NCI-H187 treated with DMSO at 0.1 percent for 48 hours (cell line): ENCODE measurements around the gene POLR3A.

Experiments
- DNase-seq: peaks from one replicate; lab custom pipeline; 2025; lab: John Stamatoyannopoulos, UW

POLR3A gene

DNA sequence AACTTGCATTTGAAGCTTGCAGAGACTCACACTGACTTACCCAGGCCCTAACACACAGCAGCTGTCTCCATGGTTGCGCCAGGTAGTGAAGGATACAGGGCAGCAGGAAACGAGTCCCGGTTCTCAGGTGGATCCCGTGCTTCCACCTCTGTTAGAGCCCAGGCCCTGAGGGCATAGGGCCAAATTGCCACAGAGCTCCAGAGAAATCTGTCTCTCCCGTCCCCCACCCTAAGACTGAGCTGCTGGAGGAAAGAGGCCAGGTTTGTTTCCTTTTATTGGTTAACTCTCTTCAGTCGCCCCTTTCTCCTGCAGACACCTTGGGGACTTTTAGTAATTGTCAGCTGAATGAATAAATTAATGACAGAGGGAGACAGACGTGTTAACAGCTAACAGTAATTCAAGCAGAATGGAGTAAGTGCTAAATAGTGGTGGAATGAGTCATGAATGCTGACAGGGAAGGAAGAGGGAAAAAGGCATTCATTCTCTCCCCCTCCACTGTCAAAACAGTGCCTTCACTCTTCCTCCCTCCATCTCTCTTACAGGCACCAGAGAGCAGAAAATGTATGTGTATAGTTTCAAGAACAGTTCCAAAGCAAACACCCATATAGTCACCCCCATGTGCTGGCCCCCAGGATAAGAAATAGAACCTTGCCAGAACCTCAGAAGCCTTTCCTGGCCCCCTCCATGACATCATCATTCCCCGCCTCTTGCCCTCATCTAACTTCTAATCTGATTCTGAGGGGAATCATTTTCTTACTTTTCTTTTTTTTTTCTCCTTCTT, 86.0 kb downstream of the POLR3A start:
- no peak for DNase-seq

DNA sequence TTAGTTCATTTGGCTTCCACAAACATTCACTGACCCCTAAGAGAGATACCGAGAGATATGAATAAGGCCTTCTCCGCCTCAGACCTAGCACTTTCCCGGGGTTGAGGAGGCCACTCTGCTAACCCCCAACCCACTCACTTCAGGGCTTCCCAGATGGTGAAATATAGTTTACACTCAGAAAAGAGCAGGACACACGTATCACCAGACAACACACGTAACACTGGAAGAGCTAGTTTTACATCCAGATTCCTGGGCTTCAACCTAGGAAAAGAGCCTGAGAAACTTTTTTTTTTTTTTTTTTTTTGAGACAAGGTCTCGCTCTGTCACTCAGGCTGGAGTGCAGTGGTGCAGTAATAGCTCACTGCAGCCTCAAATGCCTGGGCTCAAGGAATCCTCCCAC, 87.5 kb downstream of the POLR3A start:
- no peak for DNase-seq

DNA sequence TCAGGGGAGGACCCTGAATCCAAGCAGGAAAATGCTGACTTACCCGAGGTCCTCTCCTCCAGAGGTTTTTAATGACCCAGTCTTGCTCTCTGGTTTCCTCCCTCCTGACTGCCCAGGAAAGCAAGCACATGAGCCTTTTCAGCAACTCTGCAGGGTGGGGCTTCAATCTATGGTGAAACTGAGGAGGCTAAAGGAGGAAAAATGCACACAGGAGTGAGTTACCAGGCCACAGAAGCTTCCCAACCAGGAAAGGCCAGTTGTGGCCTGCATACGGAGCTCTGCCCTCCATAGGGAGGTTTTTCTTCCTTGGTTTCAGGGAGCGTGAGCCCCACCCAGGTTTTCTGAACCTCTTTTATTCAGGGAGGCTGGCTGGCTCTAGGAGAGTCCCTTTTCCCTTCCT, 88.7 kb downstream of the POLR3A start:
- DNase-seq = no peak

DNA sequence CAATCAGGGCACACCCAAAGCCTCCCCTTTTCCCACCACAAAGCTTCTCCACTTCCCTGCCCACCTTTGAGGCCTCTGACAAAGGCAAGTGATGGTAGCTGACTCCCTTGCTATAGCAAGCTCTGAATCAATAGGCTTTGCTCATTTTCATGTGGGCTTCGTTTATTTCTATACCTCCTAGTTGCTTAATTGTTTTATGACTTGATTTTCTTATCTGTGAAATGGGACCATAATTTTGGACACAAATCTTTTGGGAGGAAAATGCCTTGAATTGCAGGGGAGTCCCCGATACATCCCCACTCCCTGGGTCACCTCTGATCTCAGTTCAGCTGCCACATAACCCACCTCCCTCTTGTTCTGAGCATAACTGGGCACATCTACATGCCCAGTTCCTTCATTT, 89.1 kb downstream of the POLR3A start:
- no peak for DNase-seq

DNA sequence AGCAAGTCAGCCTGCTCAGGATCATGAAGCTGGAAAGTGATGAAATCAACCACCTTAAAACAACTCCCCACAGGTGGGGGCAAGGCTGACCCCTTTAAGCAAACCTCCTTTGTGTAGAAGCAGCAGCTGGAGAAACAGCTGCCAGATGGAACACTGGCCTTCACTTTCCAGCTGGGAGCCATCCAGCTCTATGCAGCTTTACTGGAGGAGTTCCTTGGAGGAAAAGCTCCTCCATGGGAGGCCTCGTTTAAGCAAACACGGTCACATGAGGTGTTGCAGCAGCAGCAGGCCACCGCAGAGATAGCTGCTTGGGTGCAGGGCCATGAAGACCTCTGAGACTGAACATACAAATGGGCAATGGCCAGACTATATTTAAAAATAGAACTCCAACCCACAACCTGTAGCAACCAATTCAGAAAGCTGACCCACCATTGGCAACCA, 89.7 kb downstream of the POLR3A start:
- no peak for DNase-seq

DNA sequence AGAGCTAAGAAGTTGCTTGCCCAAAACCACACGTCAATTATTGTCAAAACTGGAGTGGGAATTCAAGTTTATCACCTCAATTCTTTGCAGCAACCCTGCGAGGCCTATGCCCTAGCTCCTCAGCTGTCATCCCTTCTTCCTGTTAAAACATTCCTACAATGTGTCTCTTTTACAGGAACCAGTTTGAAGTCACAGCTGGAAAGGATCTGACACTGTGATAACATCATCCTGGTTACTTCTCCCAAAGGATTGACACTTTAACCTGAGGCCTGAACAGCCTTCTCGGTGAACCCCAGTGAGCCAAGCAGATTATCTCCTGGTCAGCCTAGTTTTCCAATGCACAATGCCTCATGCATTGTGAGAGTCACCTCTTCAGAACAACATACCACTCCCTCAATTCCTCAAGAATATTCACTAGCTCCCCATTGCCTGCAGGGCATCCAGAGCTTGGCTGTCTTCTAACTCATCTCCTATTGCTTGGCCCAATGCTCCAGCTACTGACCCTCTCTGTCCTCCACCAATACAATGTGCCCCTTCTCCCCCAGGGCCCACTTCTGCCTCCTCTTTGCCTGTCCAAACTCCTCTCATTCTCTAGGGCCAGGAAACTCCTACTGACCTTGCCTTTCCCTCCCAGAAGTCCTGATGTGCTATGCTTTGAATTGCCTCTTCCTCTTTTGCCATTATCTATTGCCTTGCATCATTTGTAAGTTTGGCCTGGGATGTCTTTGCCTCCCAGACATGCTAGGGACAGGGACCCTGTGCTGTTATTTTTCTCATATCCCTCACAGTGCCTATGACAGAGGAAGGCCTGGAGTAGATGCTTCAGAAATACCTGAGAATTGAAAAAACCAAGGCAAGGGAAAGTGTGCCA, 92.4 kb downstream of the POLR3A start:
- no peak for DNase-seq

DNA sequence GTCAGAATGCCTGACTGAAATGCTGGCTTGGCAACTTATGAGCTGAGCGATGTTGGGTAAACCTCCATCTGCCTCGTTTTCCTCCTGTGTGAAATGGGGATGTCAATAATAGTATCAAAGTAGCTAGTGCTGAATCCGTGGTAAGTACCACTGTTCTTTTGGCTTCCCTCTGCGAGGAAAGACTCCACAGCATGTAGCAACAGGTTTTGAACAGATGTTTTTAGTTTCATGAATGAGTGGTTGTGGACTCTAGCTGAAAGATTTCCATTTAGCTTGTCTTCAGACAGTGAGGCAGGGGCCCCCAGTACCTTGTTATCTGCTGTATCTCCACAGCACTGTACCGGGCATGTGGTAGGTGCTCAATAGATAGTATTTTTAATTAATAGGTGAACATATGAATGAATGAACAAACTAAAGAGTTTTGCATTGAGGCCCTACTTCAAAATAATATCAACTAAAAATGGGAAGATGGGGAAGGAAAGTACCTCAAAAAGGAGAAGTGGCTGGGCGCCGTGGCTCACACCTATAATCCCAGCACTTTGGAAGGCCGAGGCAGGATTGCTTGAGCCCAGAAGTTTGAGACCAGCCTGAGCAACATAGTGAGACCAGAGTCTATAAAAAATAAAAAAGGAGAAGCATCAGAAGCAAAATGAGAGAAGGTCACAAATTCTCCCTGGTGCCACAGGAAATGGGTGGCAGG, 97.1 kb downstream of the POLR3A start:
- no peak for DNase-seq

DNA sequence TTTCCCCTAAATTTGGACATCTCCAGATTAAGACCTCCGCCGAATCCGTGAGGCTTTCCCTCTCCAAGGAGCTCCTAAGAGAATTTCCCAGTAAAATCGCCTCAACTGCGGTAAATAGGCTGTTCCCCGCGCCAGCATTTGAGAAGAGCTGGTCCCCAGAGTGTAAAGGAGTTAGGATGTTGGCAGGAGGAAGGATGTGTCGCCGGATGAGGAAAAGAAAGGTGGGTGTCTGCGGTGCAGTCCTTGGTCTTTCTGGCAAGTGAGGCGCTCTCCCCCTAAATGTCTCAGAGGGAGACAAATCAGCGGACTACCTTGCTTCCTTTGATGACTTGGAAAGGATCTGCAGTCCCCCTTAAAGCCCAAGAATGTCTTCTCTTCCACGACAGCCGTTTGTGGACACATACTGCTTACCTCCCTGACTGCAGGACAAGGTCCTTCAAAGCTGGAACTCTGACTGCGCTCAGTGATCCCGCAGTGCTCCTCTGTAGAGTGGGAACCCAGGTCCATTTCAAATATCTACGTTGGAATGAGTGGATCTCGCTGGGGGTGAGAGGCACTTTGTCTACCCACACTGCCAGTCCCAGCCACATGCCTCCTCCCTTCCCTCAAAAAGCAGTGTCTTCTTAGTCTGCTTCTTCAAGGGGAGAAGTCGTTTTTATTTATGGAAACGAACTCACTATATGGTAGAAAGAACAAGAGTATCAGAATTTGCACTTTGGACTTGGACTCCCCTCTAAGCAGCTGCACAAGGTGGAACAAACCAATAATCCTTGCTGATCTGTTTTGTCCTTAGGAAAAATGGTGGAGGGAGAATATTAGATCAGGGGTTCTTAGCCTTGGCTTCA, 101.7 kb downstream of the POLR3A start:
- DNase-seq = no peak

DNA sequence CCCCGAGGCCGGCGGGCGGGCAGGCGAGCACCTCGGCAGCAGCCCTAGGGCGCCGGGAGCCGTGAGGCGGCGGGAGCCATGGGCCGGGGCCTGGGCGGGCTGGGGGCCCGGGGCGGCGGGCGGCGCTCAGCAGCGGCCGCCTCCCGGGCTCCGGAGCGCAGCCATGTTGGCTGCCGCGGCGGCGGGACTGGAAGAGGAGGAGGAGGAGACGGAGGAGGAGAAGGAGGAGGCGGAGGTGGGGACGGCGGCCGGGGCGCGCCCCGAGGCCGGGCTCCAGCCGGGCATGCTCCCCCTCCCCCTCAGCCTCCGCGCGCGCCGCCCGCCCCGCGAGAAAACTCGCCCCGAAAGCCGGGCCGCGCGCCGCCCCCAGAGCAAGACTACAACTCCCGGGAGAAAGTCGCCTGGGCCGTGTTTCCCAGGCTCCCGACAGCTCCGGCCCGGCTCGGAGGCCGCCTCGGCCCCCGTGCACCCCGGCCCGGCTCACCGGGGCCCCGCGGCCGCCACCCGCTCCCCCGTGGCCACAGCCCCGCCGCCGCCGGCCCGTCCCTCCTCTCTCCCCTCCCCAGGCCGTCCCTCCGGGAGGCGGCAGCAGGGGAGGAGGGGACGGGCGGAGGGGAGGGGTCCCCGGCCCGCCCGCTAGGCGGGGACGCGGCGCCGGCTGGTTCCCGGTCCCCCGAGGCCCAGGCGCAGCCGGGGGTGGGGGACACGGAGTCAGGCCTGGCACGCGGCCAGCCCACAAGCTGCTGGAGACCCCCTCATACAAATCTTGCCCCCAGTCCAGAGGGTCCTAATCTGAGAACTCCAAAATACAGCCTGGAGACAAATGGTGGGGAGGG, 102.5 kb downstream of the POLR3A start, which contains the start of gene DLG5:
Gene DLG5, minus strand, starts transcription at position 190 of the 836 bp plus-strand sequence. CDS start 235 bp downstream, outside the sequence.
- no peak for DNase-seq

DNA sequence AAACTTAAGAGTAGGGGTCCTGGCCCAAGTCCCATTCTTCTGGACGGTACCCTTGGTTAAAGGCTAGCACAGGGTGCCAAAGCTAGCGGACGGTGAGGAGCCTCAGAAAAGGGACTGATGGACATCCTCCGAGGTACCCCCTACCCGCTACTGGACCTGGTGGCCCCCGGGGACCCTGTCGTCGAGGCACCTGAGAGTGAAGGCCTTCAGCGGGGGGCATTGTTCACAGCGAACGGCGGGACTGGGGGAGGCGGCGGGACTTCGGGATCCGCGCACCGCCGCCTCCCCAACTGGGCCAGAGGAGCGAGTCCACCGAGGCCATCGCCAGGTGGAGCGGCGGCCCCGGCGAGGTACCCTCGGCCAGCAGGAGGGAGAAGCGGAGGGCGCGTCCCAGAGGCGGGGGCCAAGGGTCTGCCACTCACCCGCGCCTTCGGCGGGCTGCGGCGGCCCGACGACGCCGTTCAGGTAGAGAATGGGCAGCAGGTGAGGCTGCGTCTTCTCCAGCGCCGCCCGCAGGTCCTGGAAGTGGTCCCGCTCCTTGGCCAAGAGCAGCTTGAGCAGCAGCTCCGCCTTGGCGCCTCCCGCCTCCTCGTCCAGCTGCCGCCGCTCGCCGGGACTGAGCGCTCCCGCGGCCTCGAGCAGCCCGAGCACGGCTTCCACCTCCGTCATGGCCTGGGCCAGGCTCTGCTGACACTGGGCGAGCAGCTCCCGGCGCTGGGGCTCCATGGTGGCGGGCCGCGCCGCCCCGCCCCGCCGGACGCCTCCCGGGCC, 103.3 kb downstream of the POLR3A start:
- no peak for DNase-seq

DNA sequence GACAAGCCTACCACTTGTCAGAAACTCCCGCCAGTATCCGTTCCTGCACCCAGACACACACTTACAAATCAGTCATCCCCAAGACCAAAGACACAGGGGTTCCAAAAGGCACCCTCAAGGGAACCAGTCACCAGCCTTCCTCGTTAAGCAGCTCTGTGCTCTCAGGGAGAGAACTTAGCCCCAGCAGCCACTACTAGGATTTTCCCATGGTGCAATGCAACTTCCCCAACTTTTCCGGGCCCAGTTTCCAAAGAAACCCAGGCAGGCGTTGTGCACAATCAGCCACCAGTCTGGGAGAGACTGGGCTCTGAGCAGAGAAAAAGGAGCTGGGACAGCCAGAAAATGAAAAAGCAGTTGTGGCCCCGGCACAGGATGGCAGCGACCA, 103.9 kb downstream of the POLR3A start:
- no peak for DNase-seq

DNA sequence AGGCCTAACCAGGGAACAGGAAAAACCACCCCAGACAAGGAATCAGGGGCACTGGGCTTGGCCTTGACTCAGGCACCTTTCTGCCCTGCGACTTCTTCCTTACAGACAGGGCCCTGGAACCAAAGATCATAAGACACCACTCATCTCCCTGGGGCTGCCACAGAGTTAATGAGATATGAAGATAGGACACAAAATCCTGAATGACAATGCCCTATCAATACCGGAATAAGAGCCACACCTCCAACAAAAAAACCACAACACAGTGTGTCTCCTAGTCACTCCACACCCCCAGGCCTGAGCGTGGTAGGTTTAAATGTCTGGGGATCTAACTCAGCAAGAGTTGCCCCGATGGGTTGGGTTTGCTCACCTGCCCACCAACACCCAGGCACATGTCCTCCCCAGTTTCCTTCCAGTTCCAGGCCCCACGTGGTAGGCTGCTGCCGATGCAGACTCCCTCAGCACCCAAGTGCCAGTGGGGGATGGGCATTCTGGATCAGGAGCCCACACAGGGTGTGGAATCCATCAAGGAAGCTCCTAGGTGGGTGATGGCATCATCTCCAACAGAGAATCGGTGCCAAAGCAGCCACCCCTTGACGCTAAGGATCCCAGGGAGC, 106.6 kb downstream of the POLR3A start:
- DNase-seq = no peak

DNA sequence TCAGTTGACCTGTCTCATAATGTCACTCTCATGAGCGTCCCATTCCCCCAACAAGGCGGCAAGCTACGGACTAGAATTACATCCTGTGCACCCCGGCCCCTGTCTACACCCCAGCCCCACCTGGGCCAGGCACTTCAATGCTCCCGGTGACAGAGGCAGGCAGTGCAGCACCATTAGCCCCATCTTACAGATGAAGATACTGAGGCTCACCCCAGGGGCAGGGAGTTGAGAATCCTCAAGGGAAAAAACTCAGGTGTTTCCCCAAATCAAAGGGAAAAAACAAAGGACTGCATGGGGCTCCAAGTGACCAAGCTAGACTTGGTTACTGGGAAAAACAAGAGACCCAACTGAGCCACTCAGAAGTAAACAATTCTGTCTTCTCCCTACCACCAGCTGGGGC, 107.3 kb downstream of the POLR3A start:
- no peak for DNase-seq

DNA sequence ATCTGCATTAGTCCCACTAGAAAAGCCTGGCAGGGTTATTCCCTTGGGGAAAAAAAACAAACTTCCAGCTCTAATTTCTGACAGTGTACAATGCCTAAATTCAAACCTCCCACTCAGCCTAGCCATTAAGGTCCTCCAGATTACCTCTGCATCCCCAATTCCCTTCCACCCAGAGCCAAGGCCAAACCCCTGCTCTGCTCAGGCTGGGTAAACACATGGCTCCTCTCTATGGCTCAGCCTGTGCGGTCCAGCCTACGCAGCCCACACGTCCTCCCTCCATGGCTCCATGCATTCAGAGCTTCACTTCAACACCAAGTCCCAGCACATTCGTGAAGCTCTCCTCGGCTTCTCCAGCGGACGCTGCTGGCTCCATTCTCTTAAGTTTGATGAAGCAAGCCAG, 107.9 kb downstream of the POLR3A start:
- no peak for DNase-seq

DNA sequence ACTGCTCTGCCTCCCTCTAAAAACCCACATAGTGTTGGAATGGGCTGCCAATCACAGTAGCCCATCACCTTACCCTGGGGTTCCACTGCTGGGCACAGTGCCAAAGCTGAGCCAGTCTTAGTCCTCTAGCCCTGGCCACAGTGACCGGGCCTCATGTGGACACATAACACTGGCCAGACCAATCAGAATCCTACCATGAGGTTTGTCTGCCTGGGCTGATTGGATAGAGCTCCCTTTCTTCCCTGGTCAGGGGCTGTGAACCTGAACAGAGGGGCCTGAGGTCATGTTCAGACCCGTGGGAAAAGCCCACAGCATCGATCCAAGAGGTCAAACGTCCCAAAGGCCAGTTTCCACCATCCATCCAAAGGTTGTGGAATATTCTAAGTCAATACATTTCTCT, 108.8 kb downstream of the POLR3A start:
- no peak for DNase-seq

DNA sequence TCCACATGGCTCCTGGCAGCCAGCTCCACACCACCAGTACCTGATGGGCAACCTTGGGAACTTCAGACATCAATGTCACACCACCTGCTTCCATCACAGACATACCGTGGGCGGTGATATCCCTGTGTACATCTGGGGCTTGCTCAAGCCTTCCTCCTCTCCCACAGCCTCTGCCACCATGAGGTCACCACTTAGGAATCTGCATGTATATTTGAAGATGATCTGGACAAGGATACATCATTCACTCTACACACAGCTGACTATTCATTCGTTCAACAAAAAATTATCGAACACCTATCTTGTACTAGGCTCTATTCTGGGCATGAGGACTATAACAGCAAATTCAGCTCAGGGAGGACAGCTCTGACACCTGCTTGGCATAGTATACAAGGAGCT, 109.6 kb downstream of the POLR3A start:
- DNase-seq = no peak
